ENCODE data around the gene FAM168B. TPM values are rescaled to one million over a fixed set of nuclear protein-coding genes. Genes with fewer than 3 reads are reported as not detected.

FAM168B gene
- total and polyA plus RNA-seq, 2 of the 13 experiments (the other 11 are each of a cell fraction or from before 2014, with no cell fraction given): 64.5 to 113 TPM

- TF ChIP-seq GMEB2 (CRISPR knock-in tag; IDR thresholded peaks at IDR 0.05; ENCODE audit: low read depth) (peak; percentile 60; the same call in 1 of the 2 replicates), HMG20A (CRISPR knock-in tag; IDR thresholded peaks at IDR 0.05; ENCODE audit: borderline replicate concordance) (peak; percentile 19; the same call in 1 of the 2 replicates), ZFX (CRISPR knock-in tag; IDR thresholded peaks at IDR 0.05; ENCODE audit: low read depth) (peak; percentile 70), ZBTB14 (CRISPR knock-in tag; IDR thresholded peaks at IDR 0.05) (no peak), NRL (CRISPR knock-in tag; IDR thresholded peaks at IDR 0.05; ENCODE audit: borderline replicate concordance) (peak; percentile 38; the same call in 1 of the 2 replicates), ZNF367 (CRISPR knock-in tag; IDR thresholded peaks at IDR 0.05; ENCODE audit: borderline replicate concordance) (no peak), EED (CRISPR knock-in tag; IDR thresholded peaks at IDR 0.05) (peak; percentile 88), TFDP2 (CRISPR knock-in tag; IDR thresholded peaks at IDR 0.05) (peak; percentile 60), DNMT1 (CRISPR knock-in tag; IDR thresholded peaks at IDR 0.05) (0 out of 2 replicates have a peak, but pooled peaks have one; percentile 85), YEATS4 (CRISPR knock-in tag; IDR thresholded peaks at IDR 0.05; ENCODE audit: borderline replicate concordance) (peak; percentile 41; the same call in 1 of the 2 replicates), NFKB2 (CRISPR knock-in tag; IDR thresholded peaks at IDR 0.05; ENCODE audit: borderline replicate concordance) (no peak; the same call in 1 of the 2 replicates), ZNF780A (CRISPR knock-in tag; IDR thresholded peaks at IDR 0.05) (no peak), KDM4B (CRISPR knock-in tag; IDR thresholded peaks at IDR 0.05) (no peak), ARNT2 (CRISPR knock-in tag; IDR thresholded peaks at IDR 0.05; ENCODE audit: low read depth) (peak; percentile 21; the same call in 1 of the 2 replicates), NFRKB (IDR thresholded peaks at IDR 0.05) (no peak), ZMAT5 (CRISPR knock-in tag; IDR thresholded peaks at IDR 0.05; ENCODE audit: borderline replicate concordance, low read depth) (no peak), KLF15 (CRISPR knock-in tag; IDR thresholded peaks at IDR 0.05; ENCODE audit: borderline replicate concordance) (no peak), PBX2 (CRISPR knock-in tag; IDR thresholded peaks at IDR 0.05) (peak; percentile 11; the same call in 1 of the 2 replicates), MZF1 (CRISPR knock-in tag; IDR thresholded peaks at IDR 0.05; ENCODE audit: borderline replicate concordance) (no peak), NCOA5 (CRISPR knock-in tag; IDR thresholded peaks at IDR 0.05) (no peak), CSRNP1 (CRISPR knock-in tag; IDR thresholded peaks at IDR 0.05) (no peak), KDM5A (IDR thresholded peaks at IDR 0.05; ENCODE audit: borderline replicate concordance, low read length) (peak; percentile 37)
Measured at GRCh38 chr2:131105156-131105949, 12.1 kb upstream of the FAM168B start, which contains the start of gene PLEKHB2 (continued).

Measured in HepG2 (cell line).